Inflammatory macrophage treated with lipopolysaccharide for 1 hour (primary cell): ENCODE data around the gene FOXN3.

Experiments
- DNase-seq, 2 donors: peaks; one replicate each; pipeline ENCODE4 v3.0.0-alpha.2; 2020 to 2022

The FOXN3 gene

GRCh38 chr14:89430391-89431236 lies 13.6 kb upstream of the FOXN3 start:
- DNase-seq: peak; percentile 42 to 46

GRCh38 chr14:89429199-89430181 lies 12.5 kb upstream of the FOXN3 start:
- no peak for DNase-seq

DNA sequence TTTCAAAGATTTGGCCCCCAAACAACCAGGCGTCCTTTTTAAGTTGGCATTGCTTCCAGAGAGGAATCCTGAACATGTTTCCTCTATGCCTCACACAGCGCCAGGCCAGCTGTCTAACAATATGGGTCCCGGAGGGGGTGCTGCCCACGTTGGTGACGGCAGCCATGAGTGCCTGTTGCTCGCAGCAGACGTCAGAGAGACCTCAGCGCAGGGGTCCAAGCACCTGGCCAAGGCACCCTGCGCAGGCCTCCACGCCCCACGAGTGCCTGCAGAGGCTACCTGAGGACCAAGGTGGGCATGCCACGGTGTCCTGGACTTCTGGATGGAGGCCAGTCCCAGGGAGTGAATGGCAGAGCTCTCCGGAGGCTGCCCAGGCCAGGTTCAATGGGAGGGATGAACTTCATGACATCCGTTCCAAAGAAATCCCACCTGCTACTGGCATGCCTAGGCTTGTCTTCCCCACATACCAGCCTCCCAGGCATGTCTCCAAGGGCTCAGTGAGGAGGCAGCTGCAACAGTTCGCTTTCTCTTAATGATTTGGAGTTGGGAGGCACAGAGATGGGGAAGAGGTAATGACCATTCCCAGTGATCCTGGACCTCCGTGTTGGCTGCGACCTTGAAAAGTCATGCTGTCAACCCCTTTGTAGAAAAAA lies 11.6 kb upstream of the FOXN3 start:
- DNase-seq: no peak

DNA sequence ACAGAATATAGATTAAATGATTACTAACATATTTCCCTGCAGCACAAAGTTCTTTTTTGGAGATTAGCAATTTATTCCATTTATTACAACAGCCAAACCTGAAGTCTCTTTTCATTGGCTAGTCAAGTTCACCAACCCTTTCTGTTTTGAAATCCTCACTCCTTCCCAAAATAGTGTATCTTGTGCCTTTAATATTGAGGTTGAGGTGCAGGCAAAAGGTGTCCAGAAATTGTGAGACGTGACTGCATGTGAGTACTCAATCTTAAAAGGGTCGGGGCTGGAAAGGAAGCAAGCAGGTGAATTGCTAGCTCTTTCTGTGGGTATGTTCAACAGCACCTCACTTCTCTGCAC lies 11.1 kb upstream of the FOXN3 start:
- DNase-seq: no peak

DNA sequence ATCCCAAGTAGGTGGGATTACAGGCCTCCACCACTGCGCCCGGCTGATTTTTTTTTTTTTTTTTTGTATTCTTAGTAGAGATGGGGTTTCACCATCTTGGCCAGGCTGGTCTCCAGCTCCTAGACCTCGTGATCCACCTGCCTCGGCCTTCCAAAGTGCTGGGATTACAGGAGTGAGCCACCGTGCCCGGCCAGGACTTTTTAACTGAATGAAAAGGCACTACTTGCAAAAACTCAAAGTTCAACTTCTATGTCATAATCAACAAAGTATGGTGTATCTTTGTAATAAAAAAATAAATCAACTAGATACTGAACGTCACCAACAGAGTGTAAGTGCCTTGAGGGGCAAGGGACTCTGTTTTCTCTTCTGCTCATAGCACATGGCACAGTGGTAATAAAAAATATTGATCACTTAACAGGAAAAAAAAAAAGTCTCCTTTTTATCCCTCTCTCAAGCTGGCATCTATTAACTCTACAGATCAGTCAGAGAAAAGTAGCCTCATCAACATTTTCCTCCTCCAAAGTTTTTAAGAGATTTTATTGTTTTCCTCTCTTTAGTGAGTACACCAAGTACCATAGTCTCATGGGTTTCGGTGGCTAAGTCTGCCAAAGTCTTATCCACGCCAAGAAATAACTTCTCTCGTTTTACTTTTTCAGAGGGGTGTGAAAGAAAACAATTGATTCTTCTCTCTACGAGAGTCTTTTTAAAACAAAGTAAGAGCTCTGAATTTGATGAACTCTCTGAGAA lies 10.6 kb upstream of the FOXN3 start:
- no peak for DNase-seq

GRCh38 chr14:89425931-89426330 lies 8.9 kb upstream of the FOXN3 start:
- no peak for DNase-seq

GRCh38 chr14:89424241-89424640 lies 7.2 kb upstream of the FOXN3 start:
- DNase-seq: no peak

DNA sequence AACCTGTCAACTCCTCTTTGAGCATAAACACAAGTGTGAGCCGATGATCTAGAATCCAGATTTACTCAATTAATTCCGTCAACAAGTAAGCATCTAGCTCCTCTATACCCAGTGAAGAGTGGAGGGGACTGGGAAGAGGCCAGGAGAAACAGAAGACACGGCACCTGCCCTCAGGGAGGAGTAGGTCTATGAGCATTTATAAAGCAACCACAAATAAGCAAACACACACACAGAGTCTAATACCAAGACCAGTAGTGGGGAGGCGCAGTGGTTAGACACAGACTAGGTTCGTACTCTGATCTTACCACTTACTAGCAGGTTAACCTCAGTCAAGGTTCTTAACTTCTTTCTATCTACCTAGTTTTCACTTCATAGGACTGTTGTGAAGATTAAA lies 5.9 kb upstream of the FOXN3 start:
- DNase-seq: no peak

DNA sequence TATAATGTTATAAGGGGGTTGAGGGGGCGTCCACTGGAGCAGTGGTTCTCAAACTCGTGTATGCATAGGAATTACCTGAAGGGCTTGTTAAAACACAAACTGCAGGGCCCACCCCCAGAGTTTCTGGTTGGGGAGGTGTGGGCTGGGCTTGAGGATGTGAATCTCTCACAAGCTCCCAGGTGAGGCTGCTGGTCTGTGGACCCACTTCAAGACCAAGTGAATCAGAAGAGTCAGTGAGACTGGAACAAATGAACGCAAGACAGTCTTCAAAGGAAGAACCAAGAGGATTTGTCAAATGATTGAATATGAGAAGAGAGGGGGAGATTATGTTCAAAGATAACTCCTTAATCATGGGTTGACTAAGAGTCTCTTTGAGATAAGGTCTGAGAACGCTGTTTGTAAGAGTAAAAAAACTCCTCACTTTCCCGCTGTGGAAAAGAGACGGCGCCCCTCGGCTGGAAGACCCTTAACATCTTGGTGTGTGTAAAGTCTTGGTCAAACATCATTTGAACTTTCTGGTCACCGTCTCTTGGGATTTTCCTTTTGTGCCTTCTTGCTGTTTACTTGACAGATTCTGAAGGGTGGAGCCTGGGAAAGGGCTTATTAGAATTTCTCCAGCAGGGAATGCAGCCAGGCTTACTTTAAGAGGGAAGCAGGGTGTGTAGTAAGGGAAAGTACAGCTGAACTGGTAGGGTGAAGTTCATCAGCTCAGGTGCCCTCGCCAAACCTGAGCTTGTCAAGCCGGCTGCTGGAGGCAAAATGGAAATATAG lies 5.3 kb upstream of the FOXN3 start:
- DNase-seq: no peak

GRCh38 chr14:89420502-89420901 lies 3.5 kb upstream of the FOXN3 start:
- DNase-seq: no peak

DNA sequence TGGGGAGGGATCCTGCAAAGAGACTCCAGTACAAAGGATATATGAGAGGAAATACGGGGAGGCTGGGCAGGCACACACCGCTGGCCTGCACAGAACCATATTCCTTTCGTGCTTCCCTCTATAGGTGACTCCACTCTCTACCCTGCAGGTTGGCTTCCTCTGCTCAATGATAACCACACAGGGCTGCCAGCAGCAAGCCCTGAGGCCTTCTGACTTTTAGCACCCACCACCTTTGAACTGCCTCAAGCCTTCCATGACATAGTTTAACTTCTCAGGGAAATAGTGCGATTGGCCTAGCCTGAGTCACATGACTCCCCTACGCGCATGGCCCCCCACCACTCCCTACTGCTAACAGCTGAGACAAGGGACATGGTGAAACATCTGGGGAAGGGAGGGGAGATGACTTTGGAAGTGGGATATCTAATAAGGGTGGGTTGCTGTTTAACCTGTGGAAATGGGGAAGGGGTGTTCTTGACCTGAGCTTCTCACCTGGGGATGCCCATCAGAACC lies 3.0 kb upstream of the FOXN3 start:
- DNase-seq: no peak

- peak; percentile 35 to 62 for DNase-seq
Measured at GRCh38 chr14:89418976-89419375, 1.9 kb upstream of the FOXN3 start.

DNA sequence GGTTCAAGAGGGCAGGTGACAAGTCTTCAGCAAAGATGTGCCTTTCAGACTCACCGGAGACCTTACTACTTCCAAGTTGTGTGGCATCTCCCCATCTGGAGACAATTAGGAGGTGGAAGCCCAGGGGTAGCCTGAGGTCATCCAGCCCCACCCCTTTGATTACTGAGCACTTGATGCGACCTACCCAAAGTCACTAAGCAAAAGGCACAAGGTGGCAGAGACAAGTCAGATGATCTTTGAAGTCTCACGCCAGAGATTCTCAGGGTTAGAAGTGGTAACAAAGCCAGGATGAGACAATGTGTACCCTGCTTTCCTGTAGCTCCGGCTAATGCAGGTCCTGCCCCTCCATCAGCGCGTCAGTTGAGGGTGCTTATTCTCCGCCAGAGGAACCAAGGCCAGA lies 1.4 kb upstream of the FOXN3 start:
- DNase-seq: no peak

GRCh38 chr14:89417465-89418225 lies 612 bp upstream of the FOXN3 start:
- peak; percentile 50 to 65 for DNase-seq

- DNase-seq: peak; percentile 96 to 100
Measured at GRCh38 chr14:89416002-89416995, 734 bp downstream of the FOXN3 start.

DNA sequence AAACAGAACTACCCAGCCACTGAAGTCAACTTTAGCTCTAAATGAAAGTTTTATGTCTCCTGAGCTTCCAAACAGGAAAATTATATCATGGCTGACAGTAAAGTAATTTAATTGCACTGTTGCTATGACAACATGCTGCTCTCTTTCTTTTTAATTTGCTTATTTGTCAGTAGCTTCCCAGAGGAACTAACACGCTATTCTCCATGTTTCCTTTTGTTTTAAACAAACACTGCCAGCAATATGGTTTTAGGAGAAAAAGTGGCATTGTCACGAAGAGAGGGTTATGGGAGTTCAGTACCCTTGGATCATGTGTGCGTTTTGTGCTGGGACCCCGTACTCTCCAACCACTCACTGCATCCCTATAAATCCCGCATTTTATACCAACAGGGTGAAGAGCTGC lies 1.9 kb downstream of the FOXN3 start:
- no peak for DNase-seq

GRCh38 chr14:89411976-89412375 lies 5.1 kb downstream of the FOXN3 start:
- no peak for DNase-seq

- no peak for DNase-seq
Measured at GRCh38 chr14:89409961-89410360, 7.1 kb downstream of the FOXN3 start.

DNA sequence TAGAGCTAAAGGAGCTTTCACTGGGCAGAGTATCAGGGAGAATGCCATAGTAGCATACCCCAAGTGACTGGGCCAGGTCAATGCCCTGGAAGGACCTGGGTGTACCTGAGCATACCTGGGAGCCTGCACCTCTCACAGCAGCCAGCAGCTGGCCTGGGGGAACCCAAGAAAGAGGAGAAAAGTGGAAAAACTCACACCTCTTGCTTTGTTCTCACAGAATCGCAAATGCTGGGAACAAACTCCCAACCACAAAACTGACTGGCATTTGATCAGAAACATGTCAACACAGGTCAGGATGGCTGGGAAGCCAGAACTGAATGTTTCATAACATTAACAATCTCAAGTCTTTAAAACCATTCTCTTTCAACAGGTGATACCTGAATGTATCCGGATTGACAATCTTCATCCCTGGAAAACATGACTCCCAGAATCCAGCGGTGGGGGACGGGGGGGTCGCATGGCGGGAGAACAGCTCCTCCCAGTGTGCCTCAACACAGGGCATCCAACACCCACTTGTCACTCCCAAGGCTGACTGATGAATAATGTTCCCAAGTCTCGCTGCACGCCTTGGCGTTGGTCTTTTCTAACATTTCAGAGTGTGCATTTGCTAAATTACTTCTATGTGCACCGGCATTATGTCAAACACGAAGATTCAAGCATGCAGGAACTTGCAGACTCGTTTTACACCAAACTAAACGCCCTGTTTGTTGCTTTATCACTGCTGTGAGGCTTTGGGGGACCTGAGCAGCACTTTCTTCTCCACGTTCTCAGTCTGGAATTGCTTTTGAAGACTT lies 7.9 kb downstream of the FOXN3 start:
- no peak for DNase-seq
